HG03159 (cell line): ENCODE data around the gene DHH.
A peak's percentile ranks its signal among the peaks of the same experiment; 100 is the strongest.
"Not testable (repeated sequence)": the region's sequence is repeated elsewhere in the genome, so short reads cannot be mapped to it uniquely, and the experiment has no call there.

Source experiments
- ATAC-seq: cut with Tn5 transposase; IDR thresholded peaks from one replicate; pipeline ENCODE4 v1.9.1; 2021; ENCODE audit warnings: mild to moderate bottlenecking, moderate library complexity; ENCODE audit not compliant: unreplicated experiment

The DHH gene

DNA sequence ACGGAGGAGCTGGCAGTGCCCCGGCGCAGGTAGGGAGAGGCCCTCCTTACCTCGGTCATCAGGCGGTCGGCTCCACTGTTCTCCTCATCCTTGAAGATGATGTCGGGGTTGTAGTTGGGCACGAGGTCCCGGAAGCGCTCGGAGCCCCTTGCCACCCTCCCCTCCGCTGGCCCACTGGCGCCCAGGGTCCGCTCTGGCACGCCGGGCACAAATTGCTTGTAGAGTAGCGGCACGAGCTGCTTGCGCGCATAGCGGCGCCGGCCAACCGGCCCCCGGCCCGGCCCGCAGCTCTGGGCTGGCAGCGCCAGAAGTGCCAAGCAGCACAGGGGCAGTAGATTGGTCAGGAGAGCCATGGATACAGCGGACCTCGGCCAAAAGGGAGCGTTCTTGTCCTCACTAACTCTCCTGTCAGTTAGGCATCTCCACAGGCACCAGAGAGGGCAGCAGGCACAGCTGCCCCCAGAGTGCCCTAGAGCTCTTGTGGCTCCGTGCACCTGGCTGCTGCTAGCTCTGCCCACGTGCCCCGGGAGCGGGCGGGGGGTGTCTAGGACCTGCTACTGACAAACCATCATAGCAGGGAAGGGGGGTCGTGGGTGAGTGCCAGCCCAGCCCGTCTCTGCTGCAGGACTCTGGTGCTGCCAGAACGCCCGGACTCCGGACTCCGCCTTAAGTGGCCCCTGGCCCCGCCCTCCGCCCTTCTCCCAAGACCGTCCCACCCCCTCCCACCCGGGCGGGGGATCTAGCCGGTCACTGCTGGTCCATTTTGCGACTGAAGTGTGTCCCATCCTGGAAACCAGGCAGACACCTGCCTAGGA, at the start of gene DHH:
DHH (minus strand) TSS at position 642 of the 815 bp plus-strand sequence; CDS start at position 353, 289 bp downstream.
- ATAC-seq: no peak

DNA sequence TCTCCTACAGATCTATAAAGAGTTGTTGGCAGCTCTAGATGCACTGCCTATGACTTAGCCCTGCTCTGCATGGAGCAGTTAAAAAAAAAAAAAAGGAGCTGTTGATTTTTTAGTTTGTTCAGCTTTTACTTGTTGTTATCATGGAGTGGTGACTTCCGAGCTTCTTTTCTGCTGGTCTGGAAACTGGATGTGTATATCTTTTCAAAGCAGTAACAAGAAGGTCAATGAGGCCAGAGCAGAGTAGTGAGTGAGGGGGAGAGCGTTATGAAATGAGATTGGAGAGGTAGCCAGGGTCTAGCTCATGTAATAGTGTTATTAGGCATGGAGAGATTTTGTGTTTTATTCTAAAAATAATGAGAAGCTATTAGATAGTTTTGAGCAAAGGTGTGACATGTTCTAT, 49.8 kb upstream of the DHH start:
- ATAC-seq: no peak

DNA sequence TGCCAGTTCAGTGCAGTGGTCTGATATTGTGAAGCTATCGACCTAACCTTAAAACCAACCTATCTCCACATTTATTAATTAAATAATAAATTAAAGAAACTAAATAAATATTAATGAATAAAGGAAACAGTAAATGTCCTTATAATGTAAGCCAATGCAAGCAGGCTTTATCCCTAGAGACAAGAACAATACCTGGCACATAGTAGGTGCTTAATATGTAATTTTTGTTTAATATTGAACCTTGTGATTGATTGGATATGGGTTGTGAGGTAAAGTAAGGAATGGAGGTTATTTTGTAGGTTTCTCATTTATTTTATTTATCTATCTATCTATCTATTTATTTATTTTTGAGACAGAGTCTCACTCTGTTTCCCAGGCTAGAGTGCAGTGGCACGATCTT, 44.4 kb upstream of the DHH start:
- no peak for ATAC-seq

DNA sequence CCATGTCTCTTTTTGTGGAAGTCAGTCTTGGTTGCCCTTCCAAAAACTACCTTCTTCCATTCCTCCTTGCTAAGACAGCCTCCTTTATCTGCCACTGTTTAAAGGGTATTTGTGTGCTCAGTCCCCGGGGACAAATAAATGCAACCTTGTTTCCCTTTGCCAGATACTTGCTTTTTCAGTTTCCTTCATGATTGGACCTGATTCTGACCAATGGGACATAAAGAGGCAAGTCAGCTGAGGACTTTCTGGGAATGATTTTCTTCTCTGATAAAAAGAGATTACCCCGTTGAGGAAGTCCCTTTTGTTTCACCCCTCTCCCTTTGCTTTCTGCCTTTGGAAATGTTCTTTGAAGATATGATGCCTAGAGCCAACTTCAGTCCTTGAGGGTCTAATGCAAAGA, 44.0 kb upstream of the DHH start:
- no peak for ATAC-seq

DNA sequence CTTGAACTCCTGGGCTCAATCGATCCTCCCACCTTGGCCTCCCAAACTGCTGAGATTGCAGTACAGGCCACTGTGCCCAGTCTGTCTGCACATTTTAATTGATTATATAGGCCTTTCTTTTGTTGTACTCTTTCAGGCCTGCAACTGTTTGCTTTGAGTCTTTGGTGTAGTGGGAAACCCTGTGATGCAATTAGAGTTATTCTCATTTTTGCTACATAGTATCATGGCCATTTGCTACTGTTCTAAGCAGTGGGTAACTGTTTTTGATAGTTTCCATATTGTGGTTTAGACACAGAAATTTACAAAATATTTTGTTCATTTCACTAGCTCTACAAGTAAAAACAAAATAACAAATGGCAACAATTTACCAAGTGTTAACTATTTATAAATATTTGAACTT, 42.9 kb upstream of the DHH start:
- no peak for ATAC-seq

DNA sequence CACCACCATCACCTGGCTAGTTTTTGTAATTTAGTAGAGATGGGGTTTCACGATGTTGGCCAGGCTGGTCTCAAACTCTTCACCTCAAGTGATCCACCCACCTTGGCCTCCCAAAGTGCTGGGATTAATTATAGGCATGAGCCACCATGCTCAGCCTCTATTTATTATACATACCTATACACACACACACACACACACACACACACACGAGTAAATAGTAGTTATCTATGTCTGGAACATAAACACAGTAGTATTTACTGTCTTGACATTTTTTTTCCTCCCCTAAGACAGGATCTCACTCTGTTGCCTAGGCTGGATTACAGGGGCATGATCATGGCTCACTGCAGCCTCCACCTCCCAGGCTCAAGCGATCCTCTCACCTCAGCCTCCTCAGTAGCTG, 42.4 kb upstream of the DHH start:
- not testable (repeated sequence) for ATAC-seq

GRCh38 chr12:49133590-49133989, 39.0 kb upstream of the DHH start:
- ATAC-seq: no peak

- no peak for ATAC-seq
Measured at GRCh38 chr12:49133014-49133413, 38.4 kb upstream of the DHH start.

DNA sequence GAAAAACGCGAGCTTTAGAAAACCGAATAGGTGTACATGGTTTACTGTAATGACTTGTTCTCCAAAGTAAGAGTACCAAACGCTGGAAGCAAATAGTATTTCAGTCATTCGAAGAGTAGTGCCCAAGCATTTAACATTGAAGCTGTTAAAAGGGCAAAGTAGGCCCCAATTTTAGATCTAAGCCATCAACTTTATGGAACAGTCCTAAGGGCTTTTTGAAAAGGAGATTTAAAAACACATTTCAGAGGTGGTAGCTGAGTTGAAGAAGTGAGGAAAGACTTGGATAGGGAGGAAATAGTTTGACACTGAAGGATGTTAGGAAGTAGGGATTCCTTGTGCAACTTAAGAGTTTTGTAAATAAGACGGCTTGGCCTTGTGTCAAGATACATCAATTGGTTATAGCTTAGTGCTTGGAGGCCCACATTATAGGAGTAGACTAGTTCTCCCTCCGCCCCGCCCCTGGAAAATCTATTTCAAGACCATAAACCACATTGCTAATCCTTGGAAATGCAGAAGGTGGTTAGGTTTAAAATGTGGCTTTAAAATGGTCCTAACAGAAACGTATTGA, 37.4 kb upstream of the DHH start:
- ATAC-seq: no peak

DNA sequence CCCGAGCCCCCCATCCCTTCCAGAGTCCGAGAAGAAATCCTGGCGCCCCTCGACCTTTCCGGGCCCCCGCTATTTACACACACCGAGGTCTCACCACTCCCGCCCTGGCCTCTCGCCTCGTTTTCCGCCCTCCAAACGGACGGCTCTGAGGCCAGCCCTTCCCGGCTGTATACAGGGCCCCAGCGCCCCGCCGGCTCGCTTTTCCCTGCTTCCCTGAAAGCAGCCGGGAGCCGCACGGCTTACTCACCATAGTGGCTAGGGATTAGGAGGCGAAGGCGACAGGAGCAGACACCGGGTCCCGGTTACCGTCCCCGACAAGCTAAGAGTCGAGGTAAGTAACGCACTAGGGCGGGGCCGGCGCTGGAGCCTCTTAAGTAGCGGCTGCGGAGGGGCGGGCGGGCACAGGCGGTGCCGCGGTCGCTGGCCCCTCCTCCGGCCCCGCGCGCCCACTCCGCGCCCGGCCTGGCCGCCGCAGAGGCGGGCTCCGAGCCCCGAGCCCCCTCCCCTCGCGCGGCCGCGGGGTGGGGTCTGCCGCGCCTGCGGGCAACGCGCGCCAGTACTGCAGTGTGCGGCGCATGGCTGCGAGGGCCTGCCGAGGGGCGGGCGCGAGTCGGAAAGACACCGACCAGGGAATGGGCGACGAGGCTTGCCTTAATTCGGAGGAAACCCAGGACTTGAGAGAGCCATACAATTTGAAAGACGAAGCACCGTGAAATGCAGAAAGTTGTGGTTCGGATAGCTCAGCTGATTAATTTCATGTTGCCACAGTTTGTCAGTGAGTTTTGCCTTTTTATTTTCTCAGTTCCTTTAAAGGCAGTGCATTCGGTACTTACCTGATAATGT, 36.7 kb upstream of the DHH start, which contains the start of gene TUBA1B:
TUBA1B (minus strand) TSS at position 345 of the 843 bp plus-strand sequence; CDS start at position 250, 95 bp downstream.
- peak; percentile 60 for ATAC-seq

DNA sequence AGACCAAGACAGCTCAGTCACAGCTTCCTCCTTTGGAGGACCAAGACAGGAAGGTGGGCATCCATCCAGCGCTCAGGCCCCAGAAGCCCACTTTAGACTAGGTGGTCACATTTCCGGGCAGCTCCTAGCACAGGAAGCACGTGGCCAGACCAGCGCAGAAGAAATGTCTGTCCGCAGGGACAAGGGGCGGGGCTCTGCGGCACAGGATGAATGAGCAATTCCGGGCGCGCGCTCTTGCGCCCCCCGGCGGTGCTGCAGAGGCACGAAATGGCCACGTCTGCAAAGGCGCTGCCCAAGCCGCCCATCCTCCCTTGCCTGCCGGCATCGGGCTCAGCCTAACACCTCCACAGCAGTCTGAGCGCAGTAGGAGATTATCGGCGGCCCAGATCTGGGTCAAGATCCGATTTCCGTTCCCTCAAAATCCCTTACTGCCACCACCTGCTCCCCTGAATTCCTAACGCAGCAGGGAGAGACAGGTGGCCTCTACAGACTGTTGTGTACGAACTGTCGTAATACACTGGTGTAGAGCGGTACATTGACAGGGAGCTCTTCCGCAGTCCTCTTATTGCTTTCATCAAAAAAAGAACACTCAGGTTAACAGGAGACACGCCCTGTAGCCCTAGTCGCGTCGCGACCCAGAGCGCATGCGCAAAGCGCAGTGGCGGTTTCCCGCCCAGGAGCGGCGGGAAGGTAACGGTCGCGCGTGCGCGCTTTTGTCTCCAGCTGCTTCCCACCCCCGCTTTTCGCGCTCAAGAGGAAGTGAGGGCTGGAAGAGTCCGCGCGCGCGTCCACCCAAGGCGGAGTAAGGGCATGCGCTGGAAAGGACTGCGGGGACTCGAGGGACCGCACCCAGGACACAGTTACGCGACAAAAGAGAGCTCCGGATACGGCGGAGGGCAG, 35.8 kb upstream of the DHH start:
- peak; percentile 53 for ATAC-seq

GRCh38 chr12:49129332-49130150, 34.9 kb upstream of the DHH start:
- no peak for ATAC-seq

- ATAC-seq: not testable (repeated sequence)
Measured at GRCh38 chr12:49127971-49128370, 33.4 kb upstream of the DHH start.

DNA sequence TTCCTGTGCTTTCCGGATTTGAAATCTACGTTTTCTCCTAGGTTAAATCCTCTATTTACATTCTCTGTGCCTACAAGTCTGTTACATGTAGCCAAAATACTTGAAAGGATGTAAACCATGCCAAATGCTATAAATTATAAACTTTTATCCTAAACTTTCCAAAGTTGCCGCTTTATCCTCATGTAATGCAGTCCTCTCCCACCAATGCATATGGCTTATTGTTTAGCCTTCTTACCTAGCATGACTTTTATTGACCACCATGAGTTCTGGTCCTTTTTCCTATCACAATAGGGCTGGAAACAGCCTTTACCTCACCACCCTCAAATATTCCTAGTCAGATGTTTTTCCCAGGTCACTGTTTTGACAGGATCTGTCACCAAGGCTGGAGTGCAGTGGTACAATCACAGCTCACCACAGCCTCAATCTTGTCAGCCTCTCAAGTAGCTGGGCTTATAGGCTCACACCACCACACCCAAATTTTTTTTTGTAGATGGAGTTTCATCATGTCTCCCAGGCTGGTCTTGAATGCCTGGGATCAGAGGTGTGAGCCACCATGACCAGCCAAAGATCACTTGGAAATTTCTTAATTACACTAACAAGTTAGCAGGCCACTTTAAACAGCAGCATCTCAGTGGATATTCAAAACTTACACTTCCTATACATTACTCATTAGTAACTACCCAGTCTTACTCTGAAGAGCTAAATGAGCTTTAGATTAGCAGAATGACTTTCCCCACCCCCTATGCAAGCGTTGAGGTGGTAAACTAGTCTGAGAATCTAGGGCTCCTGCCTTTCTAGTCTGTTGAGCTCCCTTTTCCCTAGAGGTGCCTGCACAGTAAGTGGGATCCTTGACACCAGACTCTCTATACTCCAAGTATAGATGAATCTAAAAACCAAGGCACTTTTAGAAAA, 32.5 kb upstream of the DHH start:
- no peak for ATAC-seq

- ATAC-seq: no peak
Measured at GRCh38 chr12:49121047-49121696, 26.6 kb upstream of the DHH start.

GRCh38 chr12:49111206-49111605, 16.6 kb upstream of the DHH start:
- ATAC-seq: no peak

- peak; percentile 98 for ATAC-seq
Measured at GRCh38 chr12:49110464-49111155, 16.0 kb upstream of the DHH start, which contains the start of gene LMBR1L. LMBR1L (minus strand) TSS chr12:49110847; CDS start chr12:49110555, 292 bp downstream.
